HEK293T (cell line): ENCODE results near the gene FBXL3.
"Not testable (repeated sequence)": the region's sequence is repeated elsewhere in the genome, so short reads cannot be mapped to it uniquely, and the experiment has no call there.

Experiments used
- CTCF ChIA-PET: fragments of 350-600 bp; formaldehyde crosslinking; extraction: SDS; loops from one replicate; lab custom pipeline; 2021; ENCODE audit warnings: antibody characterized with exemption, inconsistent platforms; lab: Yijun Ruan, JAX
- POLR2A ChIA-PET: fragments of 350-600 bp; formaldehyde crosslinking; extraction: SDS; loops from one replicate; lab custom pipeline; 2020; ENCODE audit warnings: antibody characterized with exemption, inconsistent platforms; lab: Yijun Ruan, JAX
- DNase-seq: peaks from one replicate; pipeline ENCODE4 v3.0.0; 2012; ENCODE audit warnings: mixed read lengths; ENCODE audit errors: extremely low spot score
- ARNT ChIP-seq: fragments of 450-650 bp; IDR thresholded peaks from 2 replicates; pipeline ENCODE4 v1.6.1; 2017; ENCODE audit warnings: mild to moderate bottlenecking
- BHLHE40 ChIP-seq: fragments of 450-650 bp; IDR thresholded peaks from 2 replicates; pipeline ENCODE4 v1.6.1; 2016; ENCODE audit warnings: mild to moderate bottlenecking, moderate library complexity, borderline replicate concordance
- CTBP1 ChIP-seq: fragments of 450-650 bp; IDR thresholded peaks from 2 replicates; pipeline ENCODE4 v1.6.1; 2016; ENCODE audit warnings: borderline replicate concordance
- ELF4 ChIP-seq: fragments of 450-650 bp; IDR thresholded peaks from 2 replicates; pipeline ENCODE4 v1.6.1; 2017; ENCODE audit warnings: antibody characterized with exemption
- FOXA1 ChIP-seq: fragments of 450-650 bp; IDR thresholded peaks from 2 replicates; pipeline ENCODE4 v1.6.1; 2016; ENCODE audit warnings: mild to moderate bottlenecking
- FOXK2 ChIP-seq: fragments of 450-650 bp; IDR thresholded peaks from 2 replicates; pipeline ENCODE4 v1.6.1; 2016; ENCODE audit warnings: mild to moderate bottlenecking
- FOXM1 ChIP-seq: fragments of 450-650 bp; IDR thresholded peaks from 2 replicates; pipeline ENCODE4 v1.6.1; 2017; ENCODE audit warnings: mild to moderate bottlenecking, borderline replicate concordance
- HDGF ChIP-seq: fragments of 450-650 bp; IDR thresholded peaks from 2 replicates; pipeline ENCODE4 v1.6.1; 2017; ENCODE audit warnings: antibody characterized with exemption, borderline replicate concordance
- L3MBTL2 ChIP-seq: fragments of 450-650 bp; conservative IDR thresholded peaks from 2 replicates; pipeline ENCODE4 v1.6.1; 2016; ENCODE audit warnings: mild to moderate bottlenecking
- LEF1 ChIP-seq: fragments of 450-650 bp; IDR thresholded peaks from 2 replicates; pipeline ENCODE4 v1.6.1; 2017; ENCODE audit warnings: mild to moderate bottlenecking, borderline replicate concordance
- NFRKB ChIP-seq: fragments of 450-650 bp; IDR thresholded peaks from 2 replicates; pipeline ENCODE4 v1.6.1; 2016; ENCODE audit warnings: mild to moderate bottlenecking, moderate library complexity
- PKNOX1 ChIP-seq: fragments of 450-650 bp; IDR thresholded peaks from 2 replicates; pipeline ENCODE4 v1.6.1; 2016
- SP1 ChIP-seq: fragments of 450-650 bp; IDR thresholded peaks from 2 replicates; pipeline ENCODE4 v1.6.1; 2017
- SUZ12 ChIP-seq: fragments of 450-650 bp; IDR thresholded peaks from 2 replicates; pipeline ENCODE4 v1.6.1; 2016; ENCODE audit warnings: mild to moderate bottlenecking
- TARDBP ChIP-seq: fragments of 450-650 bp; IDR thresholded peaks from 2 replicates; pipeline ENCODE4 v1.6.1; 2016
- ZNF384 ChIP-seq: fragments of 450-650 bp; IDR thresholded peaks from 2 replicates; pipeline ENCODE4 v1.6.1; 2016

FBXL3 gene

GRCh38 chr13:77013853-77014542 is 13.0 kb downstream of the FBXL3 start:
- DNase-seq, result no peak
- ChIA-PET CTCF (interaction anchor here (1.2 to 1.6 kb wide), 2 partner anchors 12 to 463 kb away, joined by 3 to 6 read pairs; no protein-coding TSS in a partner anchor), POLR2A (interaction anchor here (1.2 to 1.5 kb wide), 2 partner anchors 12 kb away, joined by 4 read pairs; no protein-coding TSS in a partner anchor)
- TF ChIP-seq CTBP1, result no peak
- TF ChIP-seq FOXK2, result no peak
- TF ChIP-seq TARDBP, result no peak
- TF ChIP-seq BHLHE40, result no peak
- no peak for TF ChIP-seq SP1
- no peak for TF ChIP-seq ZNF384
- no peak for TF ChIP-seq SUZ12
- no peak for TF ChIP-seq L3MBTL2
- no peak for TF ChIP-seq LEF1
- TF ChIP-seq FOXA1, result no peak
- TF ChIP-seq ARNT, result no peak
- TF ChIP-seq HDGF, result no peak
- TF ChIP-seq ELF4, result no peak
- no peak for TF ChIP-seq FOXM1
- no peak for TF ChIP-seq PKNOX1
- TF ChIP-seq NFRKB, result no peak

- POLR2A ChIA-PET, result interaction anchor here (1.1 kb wide), 1 partner anchor 17 kb away, joined by 3 read pairs; no protein-coding TSS in a partner anchor
- CTCF ChIA-PET, DNase-seq: not testable (repeated sequence)
Measured at GRCh38 chr13:77009719-77010118, 17.2 kb downstream of the FBXL3 start.

- POLR2A ChIA-PET, result interaction anchor here (1.1 to 1.4 kb wide), 2 partner anchors 17 to 18 kb away, joined by 3 to 8 read pairs; partner anchors contain the start of gene FBXL3
- CTCF ChIA-PET, result no interaction called here
- TF ChIP-seq PKNOX1 (no peak), LEF1 (no peak), ZNF384 (no peak), FOXK2 (no peak), FOXA1 (no peak)
- no peak for DNase-seq
Measured at GRCh38 chr13:77009011-77009410, 17.9 kb downstream of the FBXL3 start.

- POLR2A ChIA-PET, result interaction anchor here (0.8 to 1.4 kb wide), 2 partner anchors 14 to 18 kb away, joined by 3 to 8 read pairs; partner anchors contain the start of gene FBXL3
- CTCF ChIA-PET, DNase-seq: not testable (repeated sequence)
Measured at GRCh38 chr13:77008337-77008736, 18.6 kb downstream of the FBXL3 start.

- ChIA-PET POLR2A (interaction anchor here (1.2 to 1.9 kb wide), 3 partner anchors 10 to 19 kb away, joined by 3 to 10 read pairs (median 8); partner anchors contain the start of gene CLN5), CTCF (interaction anchor here (0.6 to 1.9 kb wide), 12 partner anchors 9 to 1341 kb away, joined by 3 to 15 read pairs (median 4); no protein-coding TSS in a partner anchor)
- DNase-seq, result peak; percentile 68
- TF ChIP-seq NFRKB (no peak), ARNT (peak; percentile 78)
Measured at GRCh38 chr13:77002590-77003190, 24.3 kb downstream of the FBXL3 start.

GRCh38 chr13:77001963-77002587 is 24.9 kb downstream of the FBXL3 start:
- POLR2A ChIA-PET, result interaction anchor here (1.2 to 1.9 kb wide), 3 partner anchors 9 to 20 kb away, joined by 3 to 10 read pairs (median 8); partner anchors contain the start of gene CLN5
- no peak for DNase-seq
- CTCF ChIA-PET, result interaction anchor here (0.6 to 1.9 kb wide), 14 partner anchors 9 to 1439 kb away, joined by 3 to 15 read pairs (median 3); no protein-coding TSS in a partner anchor
- no peak for TF ChIP-seq HDGF
- no peak for TF ChIP-seq SP1
- no peak for TF ChIP-seq L3MBTL2
- no peak for TF ChIP-seq PKNOX1
- TF ChIP-seq NFRKB, result no peak
- no peak for TF ChIP-seq CTBP1
- no peak for TF ChIP-seq BHLHE40
- no peak for TF ChIP-seq FOXM1
- TF ChIP-seq ZNF384, result no peak
- no peak for TF ChIP-seq ELF4
- no peak for TF ChIP-seq ARNT
- TF ChIP-seq FOXA1, result no peak
- no peak for TF ChIP-seq LEF1
- TF ChIP-seq SUZ12, result no peak
- TF ChIP-seq FOXK2, result no peak
- no peak for TF ChIP-seq TARDBP
